Fibroblast of peridontal ligament (primary cell): Measurements from ENCODE around the gene CKS2.
"Not testable (repeated sequence)": the region's sequence is repeated elsewhere in the genome, so short reads cannot be mapped to it uniquely, and the experiment has no call there.

Experiments
- DNase-seq: peaks from one replicate; pipeline ENCODE4 v3.0.0-alpha.2; 2010; ENCODE audit errors: extremely low read depth

The CKS2 gene

GRCh38 chr9:89310475-89311345, at the start of gene CKS2:
Gene CKS2 (plus strand): TSS chr9:89311195. CDS start chr9:89311293, 98 bp downstream.
- peak; percentile 100 for DNase-seq

GRCh38 chr9:89273528-89274279, 37.3 kb upstream of the CKS2 start:
- no peak for DNase-seq

DNA sequence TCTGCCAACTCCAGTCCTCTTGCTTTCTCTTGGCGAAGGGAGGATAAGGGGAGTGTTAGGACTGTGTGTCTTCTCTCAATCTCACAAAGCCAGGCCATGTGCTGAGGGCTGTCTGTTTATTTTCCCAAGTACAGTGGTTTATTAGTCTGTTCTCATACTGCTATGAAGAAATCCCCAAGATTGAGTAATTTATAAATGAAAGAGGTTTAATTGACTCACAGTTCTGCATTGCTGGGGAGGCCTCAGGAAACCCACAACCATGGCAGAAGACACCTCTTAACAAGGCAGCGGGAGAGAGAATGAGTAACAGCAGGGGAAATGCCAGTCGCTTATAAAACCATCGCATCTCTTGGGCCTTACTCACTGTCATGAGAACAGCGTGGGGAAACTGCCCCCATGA, 36.2 kb upstream of the CKS2 start:
- peak; percentile 92 for DNase-seq

DNA sequence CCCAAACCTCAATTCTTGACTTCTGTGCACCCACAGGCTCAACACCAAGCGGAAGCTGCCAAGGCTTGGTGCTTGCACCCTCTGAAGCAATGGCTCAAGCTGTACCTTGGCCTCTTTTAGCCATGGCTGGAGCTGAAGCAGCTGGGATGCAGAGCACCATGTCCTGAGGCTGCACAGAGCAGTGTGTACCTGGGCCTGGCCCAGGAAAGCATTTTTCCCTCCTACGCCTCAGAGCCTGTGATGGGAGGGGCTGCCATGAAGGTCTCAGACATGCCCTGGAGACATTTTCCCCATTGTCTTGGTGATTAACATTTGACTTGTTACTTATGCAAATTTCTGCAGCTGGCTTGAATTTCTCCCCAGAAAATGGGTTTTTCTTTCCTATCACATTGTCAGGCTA, 35.0 kb upstream of the CKS2 start:
- not testable (repeated sequence) for DNase-seq

GRCh38 chr9:89277043-89277442, 34.0 kb upstream of the CKS2 start:
- DNase-seq: no peak

DNA sequence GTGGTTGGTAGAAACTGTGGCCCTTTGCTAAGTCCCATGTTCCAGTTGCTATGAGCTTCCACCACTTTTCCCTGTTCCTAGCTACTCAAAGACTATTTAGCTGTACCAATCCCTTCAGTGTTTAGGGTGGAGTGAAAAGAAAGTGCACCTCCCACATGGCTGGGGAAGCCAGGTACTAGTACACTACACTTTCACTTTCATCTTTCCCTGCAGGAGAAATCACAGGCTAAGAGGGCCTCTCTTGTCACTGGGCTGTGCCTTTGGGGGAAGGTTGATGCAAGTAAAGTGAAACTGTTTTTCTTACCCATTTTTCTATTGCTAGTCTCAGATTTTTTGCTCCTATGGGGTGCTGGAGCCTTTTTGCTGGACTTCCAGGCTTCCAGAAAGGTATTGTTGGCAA, 33.5 kb upstream of the CKS2 start:
- peak; percentile 41 for DNase-seq

GRCh38 chr9:89278551-89278950, 32.4 kb upstream of the CKS2 start:
- DNase-seq: peak; percentile 5

GRCh38 chr9:89278997-89279739, 31.8 kb upstream of the CKS2 start:
- peak; percentile 85 for DNase-seq

- no peak for DNase-seq
Observed at GRCh38 chr9:89281106-89281505, 29.9 kb upstream of the CKS2 start.

DNA sequence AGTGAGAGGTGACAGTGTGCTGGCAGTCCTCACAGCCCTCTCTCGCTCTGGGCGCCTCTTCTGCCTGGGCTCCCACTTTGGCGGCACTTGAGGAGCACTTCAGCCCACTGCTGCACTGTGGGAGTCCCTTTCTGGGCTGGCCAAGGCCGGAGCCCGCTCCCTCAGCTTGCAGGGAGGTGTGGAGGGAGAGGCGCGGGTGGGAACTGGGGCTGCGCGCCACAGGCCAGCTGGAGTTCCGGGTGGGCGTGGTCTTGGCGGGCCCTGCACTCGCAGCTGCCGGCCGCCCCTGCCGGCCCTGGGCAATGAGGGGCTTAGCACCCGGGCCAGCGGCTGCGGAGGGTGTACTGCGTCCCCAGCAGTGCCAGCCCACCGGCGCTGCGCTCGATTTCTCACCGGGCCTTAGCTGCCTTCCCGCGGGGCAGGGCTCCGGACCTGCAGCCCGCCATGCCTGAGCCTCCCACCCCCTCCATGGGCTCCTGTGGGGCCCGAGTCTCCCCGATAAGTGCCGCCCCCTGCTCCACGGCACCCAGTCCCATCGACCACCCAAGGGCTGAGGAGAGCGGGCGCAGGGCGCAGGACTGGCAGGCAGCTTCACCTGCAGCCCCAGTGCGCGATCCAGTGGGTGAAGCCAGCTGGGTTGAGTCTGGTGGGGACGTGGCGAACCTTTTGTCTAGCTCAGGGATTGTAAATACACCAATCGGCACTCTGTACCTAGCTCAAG, 28.6 kb upstream of the CKS2 start:
- DNase-seq: not testable (repeated sequence)

DNA sequence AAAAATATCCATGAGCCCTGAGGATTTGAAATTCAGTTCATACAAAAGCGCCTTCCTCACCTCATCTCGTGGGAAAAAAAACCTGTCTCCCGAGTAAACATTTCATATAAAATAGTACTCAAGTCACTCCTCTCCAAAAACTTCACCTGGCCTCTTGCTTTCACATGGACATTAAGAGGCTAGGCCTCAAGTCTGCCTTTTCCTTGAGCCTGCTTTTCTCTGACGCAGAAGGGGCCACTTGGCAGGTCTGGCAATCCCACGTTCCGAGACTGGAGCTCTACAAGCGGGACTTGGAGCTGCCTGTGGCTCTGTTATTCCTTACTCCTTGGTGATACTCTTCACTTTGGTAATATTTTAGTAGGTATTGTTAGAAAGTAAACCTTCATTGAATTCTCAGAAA, 26.9 kb upstream of the CKS2 start:
- no peak for DNase-seq

DNA sequence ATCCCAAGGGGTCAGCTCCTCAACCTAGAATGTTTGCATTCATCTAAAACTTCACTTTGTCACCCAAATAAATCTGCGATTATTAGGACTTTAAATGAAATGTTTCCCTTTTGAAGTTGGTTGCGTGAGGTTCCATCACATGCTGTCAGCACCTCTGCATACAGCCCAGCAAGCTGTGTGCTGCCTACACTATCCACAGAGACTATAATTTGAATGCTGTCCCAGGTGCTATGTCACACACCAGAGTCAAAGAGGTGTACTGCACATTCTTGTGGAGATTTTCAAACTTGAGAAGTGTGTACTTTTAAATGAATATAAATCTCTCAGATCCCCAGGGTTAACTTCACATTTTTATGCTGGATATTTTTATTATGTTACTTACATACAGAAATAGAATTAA, 19.3 kb upstream of the CKS2 start:
- no peak for DNase-seq

DNA sequence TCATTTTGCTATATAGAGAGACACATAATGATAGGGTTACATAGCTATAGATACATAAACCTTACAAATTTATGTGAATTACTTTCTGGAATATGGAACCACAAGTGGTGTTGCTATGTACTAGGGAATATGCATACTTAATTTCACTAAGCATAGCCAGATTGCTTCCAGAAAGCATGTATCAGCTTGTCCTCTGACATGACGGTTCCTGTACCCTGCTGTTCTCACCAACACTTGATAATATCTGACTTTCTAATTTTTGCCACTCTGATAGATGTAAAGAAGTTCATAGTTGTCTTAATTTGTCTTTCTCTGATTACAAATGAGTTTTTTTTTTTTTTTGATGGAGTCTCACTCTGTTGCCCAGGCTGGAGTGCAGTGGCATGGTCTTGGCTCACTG, 18.0 kb upstream of the CKS2 start:
- DNase-seq: no peak

DNA sequence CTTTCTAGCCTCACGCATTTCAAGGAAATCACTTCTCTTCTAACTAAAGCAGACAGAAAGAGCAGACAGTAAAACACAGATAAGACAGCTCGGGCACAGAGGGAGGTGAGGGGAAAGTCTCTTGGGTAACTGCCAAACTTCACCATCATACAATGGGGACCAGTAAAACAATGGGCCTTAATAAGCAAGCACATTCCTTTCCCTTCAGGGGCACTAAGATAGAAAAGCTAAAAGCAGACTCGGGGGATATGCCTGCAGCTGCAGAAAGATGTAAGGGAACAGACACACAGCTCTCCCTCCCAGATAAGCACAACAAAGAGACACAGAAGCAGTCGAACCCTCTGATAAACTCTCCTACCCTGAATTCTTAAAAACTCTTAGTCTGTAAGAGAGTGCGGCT, 15.6 kb upstream of the CKS2 start:
- no peak for DNase-seq

DNA sequence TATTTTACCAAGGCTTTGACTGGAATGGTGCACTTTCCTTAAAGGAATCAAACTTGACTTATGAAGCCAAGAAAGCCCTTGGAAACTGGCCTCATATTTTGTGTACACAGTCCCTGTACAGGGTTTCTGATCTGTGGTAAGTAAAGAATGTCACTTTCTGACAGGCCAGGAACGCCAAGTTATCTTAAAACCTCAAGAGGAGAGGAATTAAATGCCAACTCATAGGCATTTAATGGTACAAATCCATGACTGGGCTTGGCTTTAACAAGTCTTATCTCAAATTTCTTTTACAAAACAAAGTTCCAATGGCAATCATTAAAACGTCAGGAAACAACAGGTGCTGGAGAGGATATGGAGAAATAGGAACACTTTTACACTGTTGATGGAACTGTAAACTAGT, 9.0 kb upstream of the CKS2 start:
- DNase-seq: not testable (repeated sequence)

DNA sequence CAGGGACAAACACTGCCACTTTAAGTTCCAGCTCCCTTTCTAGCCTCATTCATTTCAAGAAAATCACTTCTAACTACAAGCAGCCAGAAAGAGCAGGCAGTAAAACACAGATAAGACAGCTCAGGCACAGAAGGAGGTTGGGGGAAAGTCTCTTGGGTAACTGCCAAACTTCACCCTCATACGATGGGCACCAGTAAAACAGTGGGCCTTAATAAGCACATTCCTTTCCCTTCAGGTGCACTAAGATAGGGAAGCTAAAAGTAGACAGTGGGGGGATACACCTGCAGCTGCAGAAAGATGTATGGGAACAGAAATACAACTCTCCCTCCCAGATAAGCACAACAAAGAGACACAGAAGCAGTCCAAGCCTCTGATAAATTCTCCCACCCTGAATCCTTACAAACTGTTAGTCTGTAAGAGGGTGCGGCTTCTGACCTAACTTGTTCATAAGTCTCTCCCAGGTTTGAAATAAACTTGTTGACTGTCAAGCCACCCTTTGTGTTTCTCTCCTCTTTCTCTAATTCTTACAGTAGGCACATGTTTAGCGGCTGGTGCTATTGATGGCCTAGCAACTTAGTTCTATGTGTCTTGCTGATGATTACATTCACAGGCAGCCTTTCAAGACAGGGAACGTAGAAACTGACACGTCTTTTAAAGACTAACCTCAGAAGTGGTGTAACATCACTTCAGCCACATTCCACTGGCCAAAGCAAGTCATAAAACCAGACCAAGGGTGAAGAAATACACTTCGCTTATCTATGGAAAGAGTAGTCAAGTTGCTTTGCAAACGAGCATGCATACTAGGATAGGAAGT, 6.8 kb upstream of the CKS2 start:
- no peak for DNase-seq

DNA sequence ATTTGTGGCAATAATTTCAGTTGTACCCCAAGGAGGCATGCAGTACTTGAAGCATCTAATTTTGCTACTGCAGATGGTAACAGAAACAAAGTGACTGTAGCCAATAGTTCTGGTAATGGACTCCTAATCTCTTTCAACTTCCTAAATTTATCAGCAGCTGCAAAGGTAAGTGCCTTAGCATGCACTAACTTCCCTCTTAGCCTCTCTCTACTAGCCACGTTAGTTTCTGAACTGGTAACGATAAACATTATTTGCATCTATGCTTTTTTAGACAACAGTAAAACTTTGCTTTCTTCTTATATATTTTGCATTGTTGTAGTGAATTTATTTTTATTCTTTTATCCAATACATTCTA, 6.2 kb upstream of the CKS2 start:
- no peak for DNase-seq

- no peak for DNase-seq
Observed at GRCh38 chr9:89305868-89306267, 5.1 kb upstream of the CKS2 start.

GRCh38 chr9:89309166-89309565, 1.8 kb upstream of the CKS2 start:
- no peak for DNase-seq

- DNase-seq: no peak
Observed at GRCh38 chr9:89309608-89310474, 1.2 kb upstream of the CKS2 start.
